SK-N-SH (cell line): Measurements from ENCODE around the gene ANKRD44.

Experiments
- EZH2phosphoT487 ChIP-seq: fragments of 200-600 bp; sonication (generic); IDR thresholded peaks from 2 replicates; pipeline ENCODE4 v1.6.1; 2017; ENCODE audit warnings: low read depth, mixed run types, mild to moderate bottlenecking, antibody characterized with exemption, moderate library complexity, borderline replicate concordance
- GABPA ChIP-seq: IDR thresholded peaks from 2 replicates; pipeline ENCODE4 v1.4.0; 2012; ENCODE audit warnings: low read depth, mild to moderate bottlenecking
- POLR2AphosphoS5 ChIP-seq: IDR thresholded peaks from 2 replicates; pipeline ENCODE4 v1.6.1; 2012; ENCODE audit warnings: low read depth, low read length
- RAD21 ChIP-seq: IDR thresholded peaks from 2 replicates; pipeline ENCODE4 v1.6.1; 2012; ENCODE audit warnings: mild to moderate bottlenecking, low read length
- TAF1 ChIP-seq: IDR thresholded peaks from 2 replicates; pipeline ENCODE4 v1.6.1; 2012; ENCODE audit warnings: low read depth, mild to moderate bottlenecking, low read length, moderate library complexity, borderline replicate concordance
- YY1 ChIP-seq: IDR thresholded peaks from 2 replicates; pipeline ENCODE4 v1.4.0; 2012; ENCODE audit warnings: low read depth, mild to moderate bottlenecking
- TF ChIP-seq, protein P1 (sequence below): fragments of 200-600 bp; sonication (generic); IDR thresholded peaks from 2 replicates; pipeline ENCODE4 v1.6.1; 2017; ENCODE audit warnings: antibody characterized with exemption, mild to moderate bottlenecking, moderate library complexity
- TF ChIP-seq, protein P2 (sequence below): IDR thresholded peaks from 2 replicates; pipeline ENCODE4 v1.4.0; 2012; ENCODE audit warnings: low read depth
- TF ChIP-seq, protein P3 (sequence below): IDR thresholded peaks from 2 replicates; pipeline ENCODE4 v1.6.1; 2012; ENCODE audit warnings: mild to moderate bottlenecking, low read depth, low read length, moderate library complexity

DNA sequence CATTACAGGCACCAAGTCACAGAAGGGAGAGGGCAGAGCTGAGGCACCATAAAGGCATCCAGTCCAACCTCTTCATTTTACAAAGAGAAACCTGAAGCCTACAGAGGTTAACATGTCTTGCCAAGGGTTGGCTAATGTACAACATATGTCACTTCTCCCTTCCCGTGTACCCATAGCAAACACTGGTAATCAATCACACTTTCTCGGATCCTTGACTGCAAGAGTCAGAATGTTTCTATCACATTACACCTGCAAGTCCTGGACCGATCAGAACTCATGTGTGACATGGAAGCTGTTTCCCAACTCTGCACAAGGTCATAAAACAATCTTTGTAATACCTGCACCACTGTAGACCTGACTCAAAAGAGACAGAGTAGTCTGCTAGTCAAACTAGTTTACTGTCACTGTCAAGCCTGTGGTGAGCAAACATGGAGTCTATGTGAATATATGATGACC is 6.0 kb downstream of the ANKRD44 start:
- TF ChIP-seq, protein P1, sequence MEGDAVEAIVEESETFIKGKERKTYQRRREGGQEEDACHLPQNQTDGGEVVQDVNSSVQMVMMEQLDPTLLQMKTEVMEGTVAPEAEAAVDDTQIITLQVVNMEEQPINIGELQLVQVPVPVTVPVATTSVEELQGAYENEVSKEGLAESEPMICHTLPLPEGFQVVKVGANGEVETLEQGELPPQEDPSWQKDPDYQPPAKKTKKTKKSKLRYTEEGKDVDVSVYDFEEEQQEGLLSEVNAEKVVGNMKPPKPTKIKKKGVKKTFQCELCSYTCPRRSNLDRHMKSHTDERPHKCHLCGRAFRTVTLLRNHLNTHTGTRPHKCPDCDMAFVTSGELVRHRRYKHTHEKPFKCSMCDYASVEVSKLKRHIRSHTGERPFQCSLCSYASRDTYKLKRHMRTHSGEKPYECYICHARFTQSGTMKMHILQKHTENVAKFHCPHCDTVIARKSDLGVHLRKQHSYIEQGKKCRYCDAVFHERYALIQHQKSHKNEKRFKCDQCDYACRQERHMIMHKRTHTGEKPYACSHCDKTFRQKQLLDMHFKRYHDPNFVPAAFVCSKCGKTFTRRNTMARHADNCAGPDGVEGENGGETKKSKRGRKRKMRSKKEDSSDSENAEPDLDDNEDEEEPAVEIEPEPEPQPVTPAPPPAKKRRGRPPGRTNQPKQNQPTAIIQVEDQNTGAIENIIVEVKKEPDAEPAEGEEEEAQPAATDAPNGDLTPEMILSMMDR = no peak
- TF ChIP-seq, protein P2, sequence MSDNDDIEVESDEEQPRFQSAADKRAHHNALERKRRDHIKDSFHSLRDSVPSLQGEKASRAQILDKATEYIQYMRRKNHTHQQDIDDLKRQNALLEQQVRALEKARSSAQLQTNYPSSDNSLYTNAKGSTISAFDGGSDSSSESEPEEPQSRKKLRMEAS = no peak
- no peak for TF ChIP-seq EZH2phosphoT487
- TF ChIP-seq POLR2AphosphoS5 = no peak
- TF ChIP-seq TAF1 = no peak
- no peak for TF ChIP-seq GABPA
- TF ChIP-seq, protein P3, sequence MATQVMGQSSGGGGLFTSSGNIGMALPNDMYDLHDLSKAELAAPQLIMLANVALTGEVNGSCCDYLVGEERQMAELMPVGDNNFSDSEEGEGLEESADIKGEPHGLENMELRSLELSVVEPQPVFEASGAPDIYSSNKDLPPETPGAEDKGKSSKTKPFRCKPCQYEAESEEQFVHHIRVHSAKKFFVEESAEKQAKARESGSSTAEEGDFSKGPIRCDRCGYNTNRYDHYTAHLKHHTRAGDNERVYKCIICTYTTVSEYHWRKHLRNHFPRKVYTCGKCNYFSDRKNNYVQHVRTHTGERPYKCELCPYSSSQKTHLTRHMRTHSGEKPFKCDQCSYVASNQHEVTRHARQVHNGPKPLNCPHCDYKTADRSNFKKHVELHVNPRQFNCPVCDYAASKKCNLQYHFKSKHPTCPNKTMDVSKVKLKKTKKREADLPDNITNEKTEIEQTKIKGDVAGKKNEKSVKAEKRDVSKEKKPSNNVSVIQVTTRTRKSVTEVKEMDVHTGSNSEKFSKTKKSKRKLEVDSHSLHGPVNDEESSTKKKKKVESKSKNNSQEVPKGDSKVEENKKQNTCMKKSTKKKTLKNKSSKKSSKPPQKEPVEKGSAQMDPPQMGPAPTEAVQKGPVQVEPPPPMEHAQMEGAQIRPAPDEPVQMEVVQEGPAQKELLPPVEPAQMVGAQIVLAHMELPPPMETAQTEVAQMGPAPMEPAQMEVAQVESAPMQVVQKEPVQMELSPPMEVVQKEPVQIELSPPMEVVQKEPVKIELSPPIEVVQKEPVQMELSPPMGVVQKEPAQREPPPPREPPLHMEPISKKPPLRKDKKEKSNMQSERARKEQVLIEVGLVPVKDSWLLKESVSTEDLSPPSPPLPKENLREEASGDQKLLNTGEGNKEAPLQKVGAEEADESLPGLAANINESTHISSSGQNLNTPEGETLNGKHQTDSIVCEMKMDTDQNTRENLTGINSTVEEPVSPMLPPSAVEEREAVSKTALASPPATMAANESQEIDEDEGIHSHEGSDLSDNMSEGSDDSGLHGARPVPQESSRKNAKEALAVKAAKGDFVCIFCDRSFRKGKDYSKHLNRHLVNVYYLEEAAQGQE = no peak
- TF ChIP-seq RAD21 = no peak
- TF ChIP-seq YY1 = no peak
